ENCODE data around the gene C3orf33. TPM values are rescaled to one million over a fixed set of nuclear protein-coding genes. Genes with fewer than 3 reads are reported as not detected.

Gene C3orf33
- total and polyA plus RNA-seq, 2 of the 13 experiments (the other 11 are each of a cell fraction or from before 2014, with no cell fraction given), result 9.2 to 12.6 TPM

DNA sequence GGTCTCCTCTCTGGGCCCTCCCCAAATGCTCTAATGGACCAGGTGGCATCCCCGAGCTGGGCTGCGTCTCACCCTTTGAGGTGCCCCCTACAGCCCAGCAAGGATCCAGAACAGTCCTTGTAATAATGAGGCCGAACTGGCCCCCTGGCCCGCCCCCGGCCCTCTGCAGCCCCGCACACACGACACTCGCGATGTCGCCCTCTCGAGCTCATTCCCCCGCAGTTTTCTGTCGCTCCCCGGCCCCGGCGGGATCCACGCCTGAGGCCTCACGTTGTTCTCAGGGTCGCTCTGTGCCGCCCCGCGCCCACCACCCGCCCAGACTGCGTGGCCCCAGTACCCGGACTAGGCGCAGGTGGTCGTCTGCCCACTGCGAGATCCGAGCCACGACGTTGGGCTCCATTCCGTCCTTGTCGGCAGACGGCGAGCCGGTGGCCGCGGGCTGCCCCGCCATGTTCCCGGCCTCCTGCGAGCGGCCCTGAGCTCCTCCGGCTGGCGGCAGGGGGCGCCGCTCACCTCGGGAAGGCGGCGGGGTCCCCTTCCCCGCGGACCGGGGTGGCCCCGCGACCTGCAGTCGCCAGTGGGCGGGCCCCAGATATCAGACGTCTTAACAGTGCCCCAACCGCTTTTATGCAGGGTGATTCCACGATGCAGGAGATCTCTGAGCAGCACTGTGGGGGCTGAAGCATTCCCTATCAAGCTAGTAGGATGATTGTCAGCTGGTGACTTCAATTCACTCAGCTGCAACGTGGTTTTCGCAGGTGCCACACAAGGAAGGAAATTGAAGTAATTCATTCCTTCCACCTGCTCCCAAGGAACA lies at the start of gene C3orf33 (continued):
- TF ChIP-seq, protein P1, sequence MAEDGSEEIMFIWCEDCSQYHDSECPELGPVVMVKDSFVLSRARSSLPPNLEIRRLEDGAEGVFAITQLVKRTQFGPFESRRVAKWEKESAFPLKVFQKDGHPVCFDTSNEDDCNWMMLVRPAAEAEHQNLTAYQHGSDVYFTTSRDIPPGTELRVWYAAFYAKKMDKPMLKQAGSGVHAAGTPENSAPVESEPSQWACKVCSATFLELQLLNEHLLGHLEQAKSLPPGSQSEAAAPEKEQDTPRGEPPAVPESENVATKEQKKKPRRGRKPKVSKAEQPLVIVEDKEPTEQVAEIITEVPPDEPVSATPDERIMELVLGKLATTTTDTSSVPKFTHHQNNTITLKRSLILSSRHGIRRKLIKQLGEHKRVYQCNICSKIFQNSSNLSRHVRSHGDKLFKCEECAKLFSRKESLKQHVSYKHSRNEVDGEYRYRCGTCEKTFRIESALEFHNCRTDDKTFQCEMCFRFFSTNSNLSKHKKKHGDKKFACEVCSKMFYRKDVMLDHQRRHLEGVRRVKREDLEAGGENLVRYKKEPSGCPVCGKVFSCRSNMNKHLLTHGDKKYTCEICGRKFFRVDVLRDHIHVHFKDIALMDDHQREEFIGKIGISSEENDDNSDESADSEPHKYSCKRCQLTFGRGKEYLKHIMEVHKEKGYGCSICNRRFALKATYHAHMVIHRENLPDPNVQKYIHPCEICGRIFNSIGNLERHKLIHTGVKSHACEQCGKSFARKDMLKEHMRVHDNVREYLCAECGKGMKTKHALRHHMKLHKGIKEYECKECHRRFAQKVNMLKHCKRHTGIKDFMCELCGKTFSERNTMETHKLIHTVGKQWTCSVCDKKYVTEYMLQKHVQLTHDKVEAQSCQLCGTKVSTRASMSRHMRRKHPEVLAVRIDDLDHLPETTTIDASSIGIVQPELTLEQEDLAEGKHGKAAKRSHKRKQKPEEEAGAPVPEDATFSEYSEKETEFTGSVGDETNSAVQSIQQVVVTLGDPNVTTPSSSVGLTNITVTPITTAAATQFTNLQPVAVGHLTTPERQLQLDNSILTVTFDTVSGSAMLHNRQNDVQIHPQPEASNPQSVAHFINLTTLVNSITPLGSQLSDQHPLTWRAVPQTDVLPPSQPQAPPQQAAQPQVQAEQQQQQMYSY (CRISPR knock-in tag; IDR thresholded peaks at IDR 0.05), result peak; percentile 74; the same call in 1 of the 2 replicates
- TF ChIP-seq NR2F1 (CRISPR knock-in tag; IDR thresholded peaks at IDR 0.05) (no peak), SP1 (IDR thresholded peaks at IDR 0.05) (no peak), SP1 (CRISPR knock-in tag; IDR thresholded peaks at IDR 0.05) (no peak), ZNF567 (CRISPR knock-in tag; IDR thresholded peaks at IDR 0.05; ENCODE audit: borderline replicate concordance) (no peak), NR2C2 (CRISPR knock-in tag; IDR thresholded peaks at IDR 0.05; ENCODE audit: borderline replicate concordance) (peak; percentile 47), ZNF337 (CRISPR knock-in tag; IDR thresholded peaks at IDR 0.05; ENCODE audit: borderline replicate concordance, low read depth) (0 out of 2 replicates have a peak, but pooled peaks have one; percentile 51), GABPA (IDR thresholded peaks at IDR 0.05; ENCODE audit: low read depth, low read length) (no peak), GABPA (CRISPR knock-in tag; IDR thresholded peaks at IDR 0.05; ENCODE audit: low read depth) (no peak), NFE2L1 (CRISPR knock-in tag; IDR thresholded peaks at IDR 0.05; ENCODE audit: borderline replicate concordance) (no peak), GATA4 (IDR thresholded peaks at IDR 0.05; ENCODE audit: borderline replicate concordance, low read depth) (no peak), PAX8 (CRISPR knock-in tag; IDR thresholded peaks at IDR 0.05; ENCODE audit: borderline replicate concordance) (no peak), ZNF253 (CRISPR knock-in tag; IDR thresholded peaks at IDR 0.05; ENCODE audit: borderline replicate concordance) (no peak), FLYWCH1 (CRISPR knock-in tag; IDR thresholded peaks at IDR 0.05) (peak; percentile 80; the same call in 1 of the 2 replicates), FOXO1 (CRISPR knock-in tag; IDR thresholded peaks at IDR 0.05) (no peak), ZNF883 (CRISPR knock-in tag; IDR thresholded peaks at IDR 0.05; ENCODE audit: not compliant biosample characterization) (peak; percentile 72), TEAD2 (CRISPR knock-in tag; IDR thresholded peaks at IDR 0.05) (no peak), ZNF781 (CRISPR knock-in tag; IDR thresholded peaks at IDR 0.05; ENCODE audit: borderline replicate concordance, not compliant biosample characterization) (peak; percentile 75)
- TF ChIP-seq, protein P2, sequence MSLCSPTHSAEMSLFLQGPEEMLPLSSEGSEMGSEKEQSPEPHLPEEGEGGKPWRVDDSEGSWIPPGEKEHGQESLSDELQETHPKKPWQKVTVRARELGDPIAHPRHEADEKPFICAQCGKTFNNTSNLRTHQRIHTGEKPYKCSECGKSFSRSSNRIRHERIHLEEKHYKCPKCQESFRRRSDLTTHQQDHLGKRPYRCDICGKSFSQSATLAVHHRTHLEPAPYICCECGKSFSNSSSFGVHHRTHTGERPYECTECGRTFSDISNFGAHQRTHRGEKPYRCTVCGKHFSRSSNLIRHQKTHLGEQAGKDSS (CRISPR knock-in tag; IDR thresholded peaks at IDR 0.05; ENCODE audit: borderline replicate concordance, low read depth), result 0 out of 2 replicates have a peak, but pooled peaks have one; percentile 66
- TF ChIP-seq, protein P3, sequence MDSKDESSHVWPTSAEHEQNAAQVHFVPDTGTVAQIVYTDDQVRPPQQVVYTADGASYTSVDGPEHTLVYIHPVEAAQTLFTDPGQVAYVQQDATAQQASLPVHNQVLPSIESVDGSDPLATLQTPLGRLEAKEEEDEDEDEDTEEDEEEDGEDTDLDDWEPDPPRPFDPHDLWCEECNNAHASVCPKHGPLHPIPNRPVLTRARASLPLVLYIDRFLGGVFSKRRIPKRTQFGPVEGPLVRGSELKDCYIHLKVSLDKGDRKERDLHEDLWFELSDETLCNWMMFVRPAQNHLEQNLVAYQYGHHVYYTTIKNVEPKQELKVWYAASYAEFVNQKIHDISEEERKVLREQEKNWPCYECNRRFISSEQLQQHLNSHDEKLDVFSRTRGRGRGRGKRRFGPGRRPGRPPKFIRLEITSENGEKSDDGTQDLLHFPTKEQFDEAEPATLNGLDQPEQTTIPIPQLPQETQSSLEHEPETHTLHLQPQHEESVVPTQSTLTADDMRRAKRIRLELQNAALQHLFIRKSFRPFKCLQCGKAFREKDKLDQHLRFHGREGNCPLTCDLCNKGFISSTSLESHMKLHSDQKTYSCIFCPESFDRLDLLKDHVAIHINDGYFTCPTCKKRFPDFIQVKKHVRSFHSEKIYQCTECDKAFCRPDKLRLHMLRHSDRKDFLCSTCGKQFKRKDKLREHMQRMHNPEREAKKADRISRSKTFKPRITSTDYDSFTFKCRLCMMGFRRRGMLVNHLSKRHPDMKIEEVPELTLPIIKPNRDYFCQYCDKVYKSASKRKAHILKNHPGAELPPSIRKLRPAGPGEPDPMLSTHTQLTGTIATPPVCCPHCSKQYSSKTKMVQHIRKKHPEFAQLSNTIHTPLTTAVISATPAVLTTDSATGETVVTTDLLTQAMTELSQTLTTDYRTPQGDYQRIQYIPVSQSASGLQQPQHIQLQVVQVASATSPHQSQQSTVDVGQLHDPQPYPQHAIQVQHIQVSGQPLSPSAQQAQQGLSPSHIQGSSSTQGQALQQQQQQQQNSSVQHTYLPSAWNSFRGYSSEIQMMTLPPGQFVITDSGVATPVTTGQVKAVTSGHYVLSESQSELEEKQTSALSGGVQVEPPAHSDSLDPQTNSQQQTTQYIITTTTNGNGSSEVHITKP (CRISPR knock-in tag; IDR thresholded peaks at IDR 0.05; ENCODE audit: low read depth), result 0 out of 2 replicates have a peak, but pooled peaks have one; percentile 0

Data from HepG2 (cell line).